ENCODE results near the gene WASF2.

WASF2 gene

DNA sequence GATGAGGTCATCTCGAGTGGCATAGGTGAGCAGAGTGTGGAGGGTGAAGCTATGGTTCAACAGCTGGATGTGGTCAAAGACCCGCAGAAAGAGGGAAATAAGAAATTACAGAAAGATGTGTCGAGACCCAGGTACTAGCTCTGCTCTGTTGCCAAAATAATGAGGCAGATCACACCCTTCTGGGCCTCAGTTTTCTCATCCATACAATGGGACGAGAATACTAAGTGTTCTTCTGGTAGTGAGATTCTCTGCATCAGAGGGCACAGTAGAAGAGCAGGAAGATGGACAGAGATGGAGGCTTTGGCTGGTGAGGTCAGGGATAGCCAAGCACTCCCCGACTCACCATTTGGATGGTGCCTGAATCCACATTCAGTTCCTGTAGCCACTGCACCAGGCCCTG, 134.3 kb downstream of the WASF2 start:
- TF ChIP-seq ZFX (IDR thresholded peaks at IDR 0.05; ENCODE audit: borderline replicate concordance), result no peak
- no peak for TF ChIP-seq CTCF (IDR thresholded peaks at IDR 0.05)
- no peak overlapping the region for H3K27ac ChIP-seq
